NCI-H446 (cell line): ENCODE results near the gene RXRA.
A peak's percentile ranks its signal among the peaks of the same experiment; 100 is the strongest.

ENCODE experiments used
- DNase-seq, 2 experiments: peaks; one replicate each; lab custom pipeline; 2025; lab: John Stamatoyannopoulos, UW

The RXRA gene

DNA sequence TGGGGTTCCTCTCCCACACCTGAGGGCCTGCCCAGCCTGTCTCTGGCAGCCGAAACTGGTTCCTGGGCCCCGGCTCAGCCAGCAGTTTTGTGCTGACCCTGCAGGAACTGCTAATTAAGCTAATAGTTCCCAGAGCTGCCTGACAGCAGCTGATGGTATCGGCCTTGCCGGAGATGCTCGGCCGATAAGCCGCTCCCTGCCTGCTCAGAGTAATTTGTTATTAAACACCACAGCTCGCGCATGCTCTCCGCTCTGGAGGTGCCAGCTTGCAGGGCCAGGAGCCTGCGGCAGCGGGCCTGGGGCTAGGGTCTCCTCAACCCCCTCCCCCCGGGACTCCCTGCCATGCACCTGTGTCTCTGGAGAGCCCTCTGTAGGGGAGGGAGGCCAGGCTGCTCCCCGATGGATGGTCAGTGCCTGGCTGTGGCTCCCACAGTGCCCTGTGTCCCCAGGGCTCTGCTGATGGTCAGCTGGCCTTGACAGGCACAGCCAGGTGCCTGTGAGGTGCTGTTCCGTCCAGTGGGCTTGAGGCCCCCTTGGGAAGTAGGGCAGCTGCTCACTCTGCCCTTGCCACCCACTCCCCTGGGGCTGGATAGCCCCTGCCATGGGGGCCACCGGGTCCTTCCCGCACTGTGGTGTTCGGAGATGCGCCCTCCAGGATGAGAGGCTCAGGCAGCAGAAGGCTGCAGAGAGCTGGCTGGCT lies 41.7 kb downstream of the RXRA start:
- DNase-seq, result no peak

DNA sequence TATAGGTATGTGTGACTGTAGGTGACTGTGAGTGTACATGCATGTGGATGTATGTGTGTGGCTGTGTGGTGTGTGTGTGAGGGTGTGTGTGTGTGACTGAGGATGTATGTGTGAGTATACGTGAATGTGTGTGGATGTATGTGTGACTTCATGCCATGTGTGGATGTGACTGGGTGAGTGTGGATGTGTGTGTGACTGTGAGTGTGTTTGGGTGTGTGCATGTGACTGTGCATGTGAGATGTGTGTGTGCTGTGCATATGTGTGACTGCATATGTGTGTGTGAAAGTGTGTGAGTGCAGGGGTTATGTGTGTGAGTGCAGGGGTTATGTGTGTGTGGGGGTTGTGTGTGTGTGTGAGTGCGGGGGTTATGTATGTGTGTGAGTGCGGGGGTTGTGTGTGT lies 42.3 kb downstream of the RXRA start:
- no peak for DNase-seq

GRCh38 chr9:134369416-134370212 lies 43.4 kb downstream of the RXRA start:
- no peak for DNase-seq

DNA sequence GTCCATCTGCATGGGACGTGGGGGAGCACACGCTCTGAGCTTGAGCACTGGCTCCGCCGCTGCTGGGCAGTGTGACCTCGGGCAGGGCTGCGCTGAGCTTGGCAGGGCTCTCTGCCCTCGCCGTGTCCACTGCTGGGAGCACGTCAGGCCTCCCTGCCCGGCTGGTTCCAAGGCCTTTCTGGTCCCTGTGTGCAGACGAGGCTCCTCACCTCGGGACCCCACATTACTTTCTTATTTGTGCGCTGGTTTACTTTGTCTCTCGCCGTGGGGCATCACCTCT lies 43.9 kb downstream of the RXRA start:
- no peak for DNase-seq

DNA sequence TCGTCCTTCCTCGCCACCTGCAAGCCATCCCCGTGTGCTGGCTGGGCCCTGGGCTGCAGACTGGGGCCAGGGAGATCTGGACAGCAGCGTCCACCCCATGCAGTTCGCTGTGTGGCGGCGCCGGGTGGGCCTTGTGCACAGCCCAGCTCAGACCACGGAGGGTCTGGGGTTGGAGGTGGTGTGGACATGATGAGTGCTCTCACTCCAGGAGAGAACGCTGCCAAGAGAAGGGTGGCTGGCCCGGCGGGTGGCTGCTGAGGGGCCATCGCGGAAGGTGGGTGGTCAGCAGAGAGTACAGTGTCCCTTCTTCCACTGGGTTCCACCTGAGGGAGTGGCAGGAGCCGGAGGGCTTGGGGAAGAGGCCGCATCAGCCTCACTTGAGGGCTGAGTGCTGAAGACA lies 44.4 kb downstream of the RXRA start:
- DNase-seq, result no peak

DNA sequence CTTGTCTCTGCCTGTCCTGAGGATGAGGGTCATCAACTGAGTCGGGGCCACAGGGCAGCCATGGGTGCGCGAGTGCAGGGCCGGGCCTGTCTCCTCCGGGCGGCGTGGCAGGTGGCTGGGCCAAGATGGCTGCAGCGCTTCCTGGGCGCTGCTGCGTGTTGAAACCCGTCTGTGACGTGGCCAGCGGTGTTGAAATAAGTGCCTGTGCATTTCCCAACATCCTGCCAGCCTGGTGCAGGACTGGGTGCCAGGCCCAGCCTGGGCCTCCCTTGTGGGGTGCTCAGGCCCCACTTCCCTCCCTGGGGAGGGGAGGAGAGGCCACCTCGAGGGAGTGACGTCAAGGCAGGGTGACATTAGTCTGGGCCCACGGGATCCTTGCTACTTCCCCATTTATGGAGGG lies 45.5 kb downstream of the RXRA start:
- no peak for DNase-seq

DNA sequence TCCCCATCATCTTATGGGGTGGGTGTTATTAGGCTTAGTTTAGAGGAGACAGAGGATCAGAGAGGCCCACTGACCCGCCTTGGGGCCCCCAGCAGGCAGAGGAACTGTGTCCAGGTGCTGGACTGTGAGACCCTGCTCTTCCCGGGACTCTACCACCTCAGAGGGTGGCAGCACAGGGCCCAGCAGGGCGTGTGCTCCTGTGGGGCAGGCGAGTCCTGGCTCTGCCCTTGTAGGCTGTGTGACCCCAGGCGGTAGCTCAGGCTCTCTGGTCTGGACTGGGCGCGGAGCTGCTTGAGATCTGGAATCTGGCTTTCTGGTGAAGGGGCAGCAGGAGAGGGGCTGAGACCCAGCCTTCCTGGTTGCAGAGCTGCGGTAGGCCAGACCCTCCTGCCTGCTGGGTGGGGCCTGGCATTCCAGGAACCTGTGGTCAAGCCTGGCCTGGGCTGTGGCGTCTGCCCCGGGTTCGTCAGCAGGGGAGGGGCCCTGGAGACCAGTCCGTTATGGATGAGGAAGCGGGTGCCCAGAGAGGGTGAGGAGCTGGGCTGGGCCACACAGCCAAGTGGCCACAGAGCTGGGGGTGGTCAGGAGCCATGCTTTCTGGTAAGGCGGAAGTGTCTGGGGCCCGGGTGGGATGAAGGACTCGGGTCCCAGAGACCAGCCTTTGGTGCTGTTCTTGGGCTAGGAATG lies 46.5 kb downstream of the RXRA start:
- no peak for DNase-seq

- no peak for DNase-seq
Observed at GRCh38 chr9:134373269-134373668, 47.0 kb downstream of the RXRA start.

- DNase-seq, result no peak
Observed at GRCh38 chr9:134373953-134374300, 47.7 kb downstream of the RXRA start.

DNA sequence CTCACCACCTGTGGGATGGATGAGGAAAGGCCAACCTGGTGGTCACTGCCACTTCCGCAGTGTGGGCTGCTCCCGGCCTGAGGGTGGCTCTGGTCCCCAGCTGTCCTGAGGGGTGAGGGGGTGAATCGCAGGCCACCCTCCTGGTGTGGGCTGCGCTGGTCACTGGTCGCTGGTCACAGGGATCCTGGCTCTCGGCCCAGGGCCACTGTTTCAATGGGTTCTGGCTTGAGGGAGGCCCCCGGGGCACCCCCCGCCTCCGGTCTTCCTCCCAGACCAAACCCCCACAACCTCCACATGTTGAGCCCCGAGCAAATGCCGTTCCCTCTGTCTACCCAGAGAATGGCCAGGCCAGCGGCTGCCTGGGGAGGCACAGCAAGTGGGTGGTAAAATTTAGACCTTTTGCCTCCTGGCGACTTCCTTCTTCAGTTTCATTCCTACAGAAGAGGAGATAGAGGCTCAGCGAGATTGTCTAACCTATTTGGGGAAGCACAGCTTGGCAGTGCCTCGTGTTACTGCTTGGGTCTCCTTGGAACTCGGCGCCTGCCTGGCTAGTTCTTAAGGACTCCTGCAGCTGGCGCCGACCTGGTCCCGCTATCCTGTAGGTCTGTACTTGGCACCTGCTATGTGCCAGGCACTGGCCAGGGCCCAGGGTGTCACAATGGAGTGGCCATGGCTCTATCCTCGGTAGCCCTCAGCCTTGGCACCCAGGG lies 48.2 kb downstream of the RXRA start:
- DNase-seq, result peak in 1 of 2 experiments; percentile 35

DNA sequence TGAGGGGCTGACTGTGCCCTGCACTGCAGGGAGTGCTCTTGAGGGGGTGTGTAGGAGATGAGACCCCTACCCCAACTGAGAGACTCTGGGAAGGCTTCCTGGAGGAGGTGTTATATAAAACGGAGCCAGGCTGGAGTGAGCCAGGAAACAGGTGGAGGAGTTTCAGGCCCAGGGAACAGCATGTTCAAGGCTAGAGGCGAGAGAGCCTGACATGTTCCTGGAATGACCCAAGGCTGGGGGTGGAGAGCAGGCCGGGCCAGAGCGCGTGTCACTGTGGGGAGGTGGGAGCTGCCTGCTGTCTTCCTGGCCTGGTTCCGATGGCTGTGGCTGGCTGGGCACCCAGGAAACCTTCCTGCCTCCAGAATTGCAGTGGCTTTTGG lies 48.7 kb downstream of the RXRA start:
- peak in 1 of 2 experiments; percentile 26 for DNase-seq

DNA sequence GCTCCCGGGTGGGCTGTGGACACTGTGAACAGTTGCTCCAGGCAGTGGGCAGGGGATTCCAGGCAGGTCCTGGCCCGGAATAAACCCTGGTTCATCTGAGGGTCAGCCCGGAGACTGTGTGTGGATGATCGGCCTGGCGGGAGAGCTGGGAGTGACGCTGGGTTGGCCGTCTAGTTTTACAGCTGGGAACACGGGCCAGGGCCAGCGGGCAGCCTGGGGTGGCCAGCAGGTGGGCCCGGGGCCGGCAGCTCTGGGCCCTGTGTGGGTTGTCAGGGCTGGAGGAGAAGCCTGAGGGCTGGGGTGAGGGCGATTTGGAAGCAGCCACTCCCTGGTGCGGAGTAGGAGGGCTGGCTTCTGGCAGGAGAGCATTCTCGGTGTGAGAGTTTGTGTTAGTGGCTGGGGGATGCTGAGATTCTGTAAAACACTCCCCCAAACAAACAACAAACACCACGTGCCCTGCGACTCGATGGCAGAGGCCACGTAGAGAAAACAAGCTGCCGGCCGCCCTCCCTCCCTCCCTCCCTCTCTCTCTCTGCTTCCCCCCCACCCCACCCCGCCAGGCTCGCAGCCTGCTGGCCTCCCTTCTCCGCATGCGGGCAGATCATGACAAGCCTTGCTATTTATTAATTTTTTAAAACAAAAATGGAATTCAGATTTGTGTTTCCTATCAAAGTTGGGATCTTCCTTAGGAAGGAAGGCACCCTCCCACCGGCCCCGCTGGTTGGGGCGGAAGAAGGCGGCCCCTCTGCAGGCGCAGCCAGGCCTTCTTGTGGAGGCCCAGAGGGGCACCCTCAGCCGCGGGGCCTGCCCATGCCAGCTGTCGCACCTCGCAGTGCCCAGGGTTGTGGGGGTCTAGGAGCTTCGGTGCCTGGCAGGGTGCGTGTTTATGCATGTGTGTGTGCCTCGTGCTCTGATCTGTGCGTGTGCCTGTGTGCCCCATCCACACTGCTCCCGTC lies 49.5 kb downstream of the RXRA start:
- DNase-seq, result peak in 1 of 2 experiments; percentile 20

GRCh38 chr9:134376386-134377142 lies 50.3 kb downstream of the RXRA start:
- DNase-seq, result no peak

DNA sequence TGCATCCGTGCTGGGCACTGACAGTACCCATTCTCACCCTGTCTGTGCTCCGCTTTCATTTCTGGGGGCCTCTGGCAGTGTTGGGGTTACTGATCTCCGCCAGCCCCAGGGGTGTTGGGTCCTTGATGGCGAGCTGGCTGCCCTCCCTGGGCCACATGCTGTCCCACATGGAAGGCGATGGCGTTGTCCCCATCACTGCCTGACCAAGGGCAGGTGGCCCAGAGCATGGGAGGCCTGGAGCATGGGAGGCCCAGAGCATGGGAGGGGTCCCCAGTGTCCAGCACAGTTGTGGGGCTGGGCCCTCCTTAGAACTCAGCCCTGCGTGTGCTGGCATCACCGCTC lies 50.9 kb downstream of the RXRA start:
- no peak for DNase-seq

- peak in 1 of 2 experiments; percentile 13 for DNase-seq
Observed at GRCh38 chr9:134377976-134378375, 51.7 kb downstream of the RXRA start.

GRCh38 chr9:134378901-134379338 lies 52.7 kb downstream of the RXRA start:
- DNase-seq, result peak; percentile 24 to 63

- no peak for DNase-seq
Observed at GRCh38 chr9:134379831-134380365, 53.6 kb downstream of the RXRA start.

DNA sequence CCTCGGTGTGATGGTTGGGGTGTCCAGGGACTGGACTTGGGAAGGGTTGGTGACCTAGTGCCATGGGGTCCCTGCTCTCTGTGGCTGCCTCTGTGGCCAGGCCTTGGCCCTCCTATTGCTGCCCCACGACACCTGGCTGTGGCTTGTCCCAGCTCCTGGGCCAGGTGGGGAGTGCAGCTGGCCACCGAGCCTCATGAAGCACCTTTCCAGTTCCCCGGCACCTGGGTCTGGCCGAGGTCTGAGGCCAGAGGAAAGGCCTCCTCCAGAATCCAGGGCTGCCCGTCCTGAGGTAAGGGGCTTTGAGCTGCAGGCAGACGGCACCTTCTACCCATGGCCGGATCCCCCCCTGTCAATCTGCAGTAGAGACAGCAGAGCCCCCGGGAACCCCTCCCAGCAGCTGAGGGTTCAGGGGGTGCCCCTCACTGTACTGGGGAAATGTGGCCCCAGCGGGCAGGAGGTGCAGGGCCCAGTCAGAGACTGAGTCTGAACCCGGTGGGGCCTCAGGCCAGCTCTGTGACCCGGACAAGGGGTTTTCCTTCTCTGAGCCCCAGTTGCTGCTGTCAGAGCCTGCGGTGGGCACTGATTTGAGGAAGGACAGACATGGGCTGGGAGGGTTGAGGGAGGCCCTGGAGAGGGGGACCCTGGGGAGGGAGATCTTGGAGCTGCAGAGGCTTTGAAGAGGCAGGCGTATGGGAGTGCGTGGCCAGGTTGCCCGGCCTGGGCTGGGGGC lies 54.5 kb downstream of the RXRA start:
- DNase-seq, result no peak

GRCh38 chr9:134381272-134381661 lies 55.0 kb downstream of the RXRA start:
- DNase-seq, result no peak
